ENCODE results near the gene DNASE1L3.

DNASE1L3 gene

DNA sequence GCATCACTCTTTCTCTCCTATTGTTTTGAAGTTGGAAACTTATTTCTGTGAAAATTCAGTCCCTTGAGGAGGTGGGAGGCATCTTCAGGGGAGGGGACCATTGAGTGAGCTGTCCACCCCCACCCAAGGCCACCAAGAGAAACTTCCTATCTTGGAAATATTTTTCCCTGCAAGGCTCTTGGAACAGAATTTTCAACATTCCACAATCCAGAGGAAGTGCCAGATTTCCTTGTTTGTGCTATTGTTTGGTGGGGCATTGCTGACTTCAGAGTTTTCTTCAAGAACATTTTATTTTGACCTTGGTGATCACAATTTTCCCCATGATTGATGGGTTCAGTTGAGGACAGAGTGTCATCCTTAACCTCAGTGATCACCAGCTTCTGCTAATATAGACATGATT lies 12.0 kb downstream of the DNASE1L3 start:
- DNase-seq, result no peak

DNA sequence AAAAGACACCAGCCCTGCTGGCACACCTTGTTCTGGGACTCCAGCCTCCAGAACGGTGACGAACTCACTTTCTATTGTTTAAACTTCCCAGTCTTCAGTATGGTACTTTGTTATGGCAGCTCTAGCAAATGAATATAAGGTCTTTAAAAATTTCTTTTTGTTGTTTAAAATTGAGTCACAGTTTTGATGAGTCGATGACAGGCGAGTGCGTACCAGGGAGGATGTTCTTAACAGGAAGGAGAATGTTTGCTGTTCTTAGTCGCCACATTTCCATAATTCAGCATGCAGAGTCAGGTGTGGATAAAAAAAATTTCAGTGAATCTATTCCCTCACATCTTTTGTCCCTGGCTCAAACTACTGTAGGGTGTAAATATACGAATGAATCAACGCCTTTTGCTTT lies 12.4 kb downstream of the DNASE1L3 start:
- no peak for DNase-seq

DNA sequence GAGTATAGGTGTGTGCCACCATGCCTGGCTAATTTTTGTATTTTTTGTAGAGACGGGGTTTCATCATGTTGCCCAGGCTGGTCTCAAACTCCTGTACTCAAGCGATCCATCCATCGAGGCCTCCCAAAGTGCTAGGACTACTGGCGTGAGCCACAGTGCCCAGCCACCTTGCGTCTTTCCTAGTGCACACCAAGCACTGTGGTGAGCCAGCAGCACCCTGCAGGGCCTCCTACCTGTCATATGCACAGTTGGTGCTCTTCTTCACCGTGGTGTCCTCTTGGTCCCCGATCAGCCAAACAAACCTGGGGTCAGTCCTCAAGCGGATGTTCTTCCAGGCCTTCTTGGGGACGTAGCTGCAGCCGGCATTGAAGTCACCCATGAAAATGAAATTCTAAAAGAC lies 13.2 kb downstream of the DNASE1L3 start:
- no peak for DNase-seq

DNA sequence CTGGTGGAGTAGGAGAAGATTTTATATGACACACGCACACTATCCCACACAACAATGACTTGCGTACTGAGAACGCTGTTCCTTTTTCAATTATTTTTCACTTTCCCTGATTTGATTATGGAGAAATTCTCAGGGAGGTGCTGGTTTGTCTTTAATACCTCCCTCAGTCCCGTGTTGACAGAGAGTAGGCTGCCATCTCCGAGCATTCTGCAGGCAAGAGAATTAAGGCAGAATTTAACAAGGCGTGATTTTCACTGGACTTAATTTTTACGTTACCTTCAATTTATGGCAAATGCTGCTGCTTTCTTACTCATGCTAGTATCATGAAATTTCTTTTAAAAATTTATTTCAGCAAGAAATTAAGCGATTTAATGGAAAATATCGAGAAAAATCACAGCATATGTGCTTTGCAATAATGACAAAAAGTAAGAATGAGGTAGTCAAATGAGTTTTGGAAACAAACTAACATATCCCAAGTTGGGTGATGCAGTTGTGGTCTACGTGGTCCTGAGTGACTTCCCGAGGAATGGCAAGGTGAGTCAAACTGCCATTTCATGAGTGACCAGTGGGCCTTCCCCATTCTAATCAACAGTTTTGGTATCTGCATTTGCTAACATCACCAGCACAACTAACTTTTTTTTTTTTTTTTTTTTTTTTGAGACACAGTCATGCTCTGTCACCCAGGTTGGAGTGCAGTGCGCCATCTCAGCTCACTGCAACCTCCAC lies 16.9 kb downstream of the DNASE1L3 start:
- DNase-seq, result no peak

DNA sequence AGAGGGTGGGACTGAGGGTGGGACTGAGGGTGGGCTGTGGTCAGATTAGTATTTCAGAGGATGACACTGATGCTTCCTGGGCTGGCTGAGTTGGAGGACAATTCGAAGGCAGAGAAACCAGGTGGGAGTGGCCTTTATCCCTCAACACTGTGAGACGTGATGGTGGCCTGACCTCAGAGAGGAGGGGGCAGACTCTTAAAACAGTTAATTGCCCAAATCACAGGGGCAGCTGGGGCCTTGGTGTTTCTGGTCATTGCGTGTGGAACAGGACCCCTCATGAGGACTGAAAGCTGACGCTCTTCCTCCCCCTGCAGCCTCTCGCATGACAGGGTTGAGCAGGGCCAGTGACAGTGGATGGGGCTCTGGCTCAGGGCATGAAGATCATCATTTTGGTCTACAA lies 18.7 kb downstream of the DNASE1L3 start:
- DNase-seq, result no peak

DNA sequence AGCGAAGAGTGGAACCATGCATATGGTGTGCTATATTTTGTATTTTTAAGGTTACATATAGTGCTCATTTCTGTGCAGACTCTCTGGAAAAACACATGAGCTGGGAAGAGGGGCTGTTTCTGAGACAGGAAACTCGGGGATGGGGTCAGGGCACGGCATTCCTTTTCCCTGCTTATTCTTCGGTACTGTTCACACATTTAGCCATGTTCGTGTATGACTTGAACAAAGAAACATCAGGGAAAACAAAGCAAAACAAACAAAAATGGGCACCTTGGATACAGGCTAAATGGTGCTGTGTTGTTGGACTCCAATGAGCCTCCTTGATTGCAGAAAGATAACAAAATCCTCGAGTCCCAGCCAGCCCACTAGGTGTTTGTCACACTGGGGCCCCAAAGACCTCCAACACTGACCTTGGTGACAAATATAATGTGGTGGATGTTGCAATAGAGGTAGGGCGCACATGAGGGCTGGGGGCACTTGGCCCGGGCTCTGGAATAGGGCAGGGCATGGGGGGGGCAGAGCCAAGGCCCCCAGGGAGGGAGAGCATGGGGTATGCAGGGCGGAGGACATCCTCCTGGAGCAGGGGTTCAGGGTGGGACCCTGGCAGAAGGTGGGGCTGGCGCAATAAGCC lies 19.3 kb downstream of the DNASE1L3 start:
- DNase-seq, result no peak

DNA sequence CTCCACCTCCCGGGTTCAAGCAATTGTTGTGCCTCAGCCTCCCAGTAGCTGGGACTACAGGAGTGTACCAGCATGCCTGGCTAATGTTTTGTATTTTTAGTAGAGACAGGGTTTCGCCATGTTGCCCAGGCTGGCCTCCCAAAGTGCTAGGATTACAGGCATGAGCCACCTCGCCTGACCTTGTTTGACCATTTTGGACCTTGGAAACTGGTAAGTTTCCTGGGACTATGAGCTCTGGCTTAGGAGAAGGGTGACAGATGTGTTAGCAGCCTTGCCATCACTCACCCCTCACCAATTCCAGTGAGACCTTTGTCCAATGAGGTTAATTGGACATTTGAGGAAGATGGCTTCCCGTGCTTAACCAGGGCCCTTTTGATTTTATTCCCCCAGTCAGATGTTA lies 19.9 kb downstream of the DNASE1L3 start:
- DNase-seq, result no peak

DNA sequence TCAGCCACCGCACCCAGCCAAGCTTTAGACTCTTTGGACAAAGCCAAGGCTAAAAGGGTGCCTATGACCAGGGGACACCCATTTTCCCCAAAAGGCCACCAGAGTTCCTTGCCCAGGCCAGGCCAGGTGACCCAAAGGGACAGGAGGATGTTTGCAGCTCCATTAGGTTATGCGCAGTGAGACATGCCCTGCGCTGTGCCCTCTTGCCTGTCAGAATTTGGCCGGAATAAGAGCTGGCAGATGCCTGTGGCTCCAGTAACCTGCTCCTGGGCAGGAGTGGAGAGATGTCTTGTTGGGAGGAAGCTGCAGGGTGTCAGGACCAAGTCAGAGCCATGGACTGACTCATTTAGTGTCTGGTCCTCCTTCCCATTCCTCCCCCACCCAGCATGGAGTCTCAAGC lies 20.5 kb downstream of the DNASE1L3 start:
- DNase-seq, result no peak

DNA sequence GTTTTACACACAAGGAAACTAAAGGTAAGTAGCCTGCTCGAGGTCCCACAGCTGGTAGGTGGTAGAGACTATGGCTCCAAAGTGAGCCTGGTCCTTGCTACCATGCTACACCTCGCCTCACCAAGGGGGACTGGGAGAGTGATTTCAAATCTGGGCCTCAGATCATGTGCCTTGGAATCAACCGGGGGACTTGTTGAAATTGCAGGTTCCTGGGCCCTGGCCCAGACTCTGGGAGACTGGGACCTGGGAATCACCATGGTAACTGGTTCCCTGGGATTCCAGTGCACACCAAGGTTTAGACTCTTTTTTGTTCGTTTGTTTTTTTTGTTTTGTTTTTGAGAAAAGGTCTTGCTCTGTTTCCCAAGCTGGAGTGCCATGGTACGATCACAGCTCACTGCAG lies 21.1 kb downstream of the DNASE1L3 start:
- no peak for DNase-seq

DNA sequence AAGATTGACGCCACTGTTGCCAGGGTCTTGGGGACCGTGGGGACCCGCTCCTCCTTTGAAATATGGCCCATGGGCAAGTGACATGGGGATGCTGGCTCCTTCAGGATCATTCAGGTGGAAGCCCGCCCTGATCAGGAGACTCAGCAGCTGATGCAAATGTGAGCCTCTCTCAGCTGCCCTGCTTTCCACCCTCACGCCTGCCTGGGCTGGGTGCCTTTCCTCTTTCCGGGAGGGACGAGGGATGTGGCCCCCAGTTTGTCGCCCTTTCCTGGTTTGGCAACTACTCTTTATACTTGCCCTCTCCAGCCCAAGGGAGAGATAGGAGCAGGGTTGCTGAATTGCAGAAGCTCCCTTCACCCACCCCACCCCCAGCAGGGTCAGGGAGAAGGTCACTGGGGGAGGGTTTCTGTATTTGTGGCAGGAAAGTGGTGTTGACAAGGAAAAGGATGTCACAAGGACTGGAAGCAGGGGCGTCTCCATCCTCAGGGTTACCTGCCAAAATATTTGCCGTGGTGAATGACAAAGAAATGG lies 21.8 kb downstream of the DNASE1L3 start:
- DNase-seq, result no peak

DNA sequence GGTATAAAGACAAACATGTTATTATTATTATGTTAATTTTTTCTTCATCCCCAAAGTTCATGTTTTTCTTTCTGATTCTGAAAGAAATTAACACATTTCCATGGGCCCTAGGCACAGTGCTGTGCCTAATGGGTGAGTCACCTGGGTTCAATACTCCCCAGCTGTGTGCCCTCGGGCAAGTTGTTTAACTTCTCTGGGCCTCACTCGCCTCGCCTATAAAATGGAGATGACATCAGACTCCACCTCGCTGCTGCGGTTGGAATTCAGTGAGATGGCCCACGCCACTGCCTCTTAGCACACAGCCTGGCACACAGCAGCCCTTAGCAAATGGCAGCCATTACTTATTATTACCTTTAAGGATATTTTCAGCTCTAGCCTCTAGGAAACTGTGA lies 22.6 kb downstream of the DNASE1L3 start:
- DNase-seq, result no peak

DNA sequence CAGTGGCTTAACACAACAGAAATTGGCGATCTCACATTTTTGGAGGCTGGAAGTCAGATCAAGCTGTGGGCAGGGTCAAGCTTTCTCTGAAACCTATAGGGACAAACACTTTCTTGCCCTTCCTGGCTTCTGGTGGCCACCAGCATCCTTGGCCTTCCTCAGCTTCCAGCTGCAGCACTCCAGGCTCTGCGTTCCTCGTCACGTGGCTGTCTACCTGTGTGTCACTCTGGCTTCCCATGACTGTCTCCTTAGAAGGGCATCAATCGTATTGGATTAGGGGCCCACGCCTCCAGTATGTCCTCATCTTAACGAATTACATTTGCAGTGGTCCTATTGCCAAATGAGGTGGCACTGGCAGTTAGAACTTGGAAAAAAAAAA lies 25.8 kb downstream of the DNASE1L3 start:
- no peak for DNase-seq

DNA sequence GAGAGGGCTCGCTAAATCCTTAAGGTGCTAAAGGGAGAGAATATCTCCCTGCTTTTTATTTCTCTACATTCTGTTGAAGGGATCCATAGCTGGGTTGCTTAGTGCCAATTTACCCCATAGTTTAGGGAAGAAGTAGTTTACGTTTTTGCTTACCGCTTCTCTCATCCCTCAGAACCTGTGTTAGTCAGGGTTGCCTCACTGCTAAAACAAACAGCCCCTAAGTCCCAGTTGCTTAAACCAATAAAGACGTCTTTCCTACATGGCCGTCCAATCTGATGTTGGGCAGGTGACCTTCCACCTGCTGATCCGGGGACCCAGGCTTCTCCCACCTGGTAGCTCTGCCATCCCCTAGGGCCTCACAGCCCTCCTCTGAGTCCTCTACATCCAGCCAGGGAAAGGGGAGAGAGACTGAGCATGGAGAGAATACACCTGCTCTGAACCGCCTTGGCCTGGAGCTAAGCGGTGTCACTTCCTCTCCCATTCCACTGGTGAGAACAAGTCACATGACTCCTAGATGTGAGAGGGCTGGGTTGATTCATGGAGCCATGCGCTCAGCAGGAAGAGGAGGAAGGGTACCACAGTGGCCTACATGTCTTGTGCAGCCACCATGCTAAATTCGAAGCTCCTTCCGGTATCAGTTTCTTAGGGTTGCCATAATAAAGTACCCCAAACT lies 26.3 kb downstream of the DNASE1L3 start:
- no peak for DNase-seq

DNA sequence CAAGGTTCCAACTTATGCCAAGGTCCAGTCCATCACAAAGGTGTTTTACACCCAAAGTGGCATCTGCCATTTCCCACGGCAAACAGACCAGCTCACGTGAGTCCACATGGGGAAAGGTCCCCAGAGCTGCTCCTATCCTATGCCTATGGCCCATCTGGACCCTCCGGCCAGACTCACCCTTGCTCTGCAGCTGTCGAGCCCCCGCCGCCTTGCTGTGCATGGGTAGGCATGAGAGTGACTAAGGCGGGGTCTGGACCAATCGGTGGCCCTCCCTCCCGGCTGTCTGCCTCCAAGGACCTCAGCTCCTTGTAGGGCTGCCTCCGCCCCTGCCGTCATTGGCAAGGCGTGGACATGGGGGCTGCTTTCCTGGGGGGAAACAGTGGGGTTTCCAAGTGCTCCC lies 26.9 kb downstream of the DNASE1L3 start:
- DNase-seq, result no peak

DNA sequence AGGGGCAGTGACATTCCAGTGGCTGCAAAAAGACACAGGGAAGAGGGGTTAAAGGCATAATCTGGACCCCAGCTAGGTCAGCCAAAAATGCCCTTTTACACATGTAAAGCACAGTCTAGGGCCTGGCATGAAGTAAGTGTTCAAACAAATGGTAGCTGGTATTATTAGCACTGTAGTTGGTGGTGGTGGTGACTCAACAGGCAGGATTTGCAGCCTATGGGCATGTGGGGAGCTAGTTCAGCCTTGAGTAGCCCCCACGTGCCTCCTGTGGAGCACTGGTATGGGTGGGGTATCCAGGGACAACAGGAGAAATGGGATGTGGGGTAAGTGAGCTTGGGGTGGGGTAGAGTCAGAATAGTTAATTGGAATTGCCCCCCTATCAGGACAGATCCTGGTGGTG lies 27.6 kb downstream of the DNASE1L3 start:
- no peak for DNase-seq

DNA sequence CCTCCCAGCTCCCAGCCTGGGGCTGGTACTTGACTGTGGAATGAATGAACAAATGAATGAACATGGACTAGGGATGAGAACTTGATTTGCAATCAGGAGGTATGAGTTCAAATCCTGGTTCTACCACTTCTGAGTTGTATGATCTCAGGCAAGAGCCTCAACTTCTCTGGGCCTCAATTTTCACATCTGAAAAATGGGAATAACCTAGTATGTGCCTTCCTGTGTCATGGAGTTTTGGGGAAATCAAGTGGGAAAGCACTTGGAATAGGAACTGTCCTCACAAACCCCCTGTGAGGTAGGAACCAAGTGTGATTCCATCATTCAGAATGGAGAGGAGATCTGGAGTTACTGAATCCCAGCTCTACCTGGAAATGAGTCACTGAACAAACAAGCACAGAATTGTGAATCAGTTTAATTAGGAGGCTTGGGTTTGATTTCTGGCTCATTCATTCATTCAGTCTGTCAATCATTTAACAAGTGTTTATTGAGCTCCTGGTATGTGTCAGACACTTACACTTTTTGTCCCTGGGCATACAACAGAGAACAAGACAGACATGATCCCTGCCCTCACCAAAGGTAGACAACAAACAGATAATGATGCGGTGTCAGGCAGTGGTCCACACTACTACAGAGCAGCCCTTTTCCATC lies 29.7 kb downstream of the DNASE1L3 start:
- DNase-seq, result no peak

DNA sequence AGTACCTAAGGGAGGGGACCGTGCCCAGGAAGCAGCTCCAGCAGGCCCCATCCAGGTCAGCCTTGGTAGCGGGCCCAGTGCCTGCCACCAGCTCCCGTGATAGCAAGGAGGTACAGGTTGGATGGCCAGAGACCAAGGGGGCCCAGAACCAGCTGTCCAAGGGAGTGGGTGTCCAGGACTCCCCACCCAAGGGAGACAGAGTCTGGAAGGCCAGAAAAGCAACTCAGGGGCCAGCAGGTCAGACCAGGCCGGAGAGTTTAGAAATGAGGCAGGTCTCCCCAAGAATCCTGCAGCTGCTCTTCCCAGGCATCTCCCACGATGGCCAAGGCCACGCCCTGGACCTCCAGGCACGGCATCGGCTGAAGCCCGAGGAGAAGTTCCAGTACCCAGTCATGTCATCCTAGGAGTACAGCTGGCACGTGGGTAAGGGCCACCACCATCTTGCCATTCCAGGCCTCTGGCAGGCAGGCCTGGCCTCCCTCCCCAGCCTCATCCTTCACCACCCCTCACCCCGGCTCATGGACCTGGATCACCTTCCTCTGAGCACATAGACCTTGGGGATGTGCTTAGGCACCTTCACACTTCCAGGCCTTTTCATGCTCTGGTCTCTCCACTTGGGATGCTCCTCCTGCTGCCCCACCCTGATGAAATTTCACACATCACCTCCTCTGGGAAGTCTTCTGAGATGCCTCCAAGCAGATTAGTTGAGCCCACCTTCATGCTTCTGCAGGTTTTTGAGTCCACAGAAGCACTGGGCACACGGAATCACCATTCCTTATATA lies 30.5 kb downstream of the DNASE1L3 start:
- DNase-seq, result no peak

DNA sequence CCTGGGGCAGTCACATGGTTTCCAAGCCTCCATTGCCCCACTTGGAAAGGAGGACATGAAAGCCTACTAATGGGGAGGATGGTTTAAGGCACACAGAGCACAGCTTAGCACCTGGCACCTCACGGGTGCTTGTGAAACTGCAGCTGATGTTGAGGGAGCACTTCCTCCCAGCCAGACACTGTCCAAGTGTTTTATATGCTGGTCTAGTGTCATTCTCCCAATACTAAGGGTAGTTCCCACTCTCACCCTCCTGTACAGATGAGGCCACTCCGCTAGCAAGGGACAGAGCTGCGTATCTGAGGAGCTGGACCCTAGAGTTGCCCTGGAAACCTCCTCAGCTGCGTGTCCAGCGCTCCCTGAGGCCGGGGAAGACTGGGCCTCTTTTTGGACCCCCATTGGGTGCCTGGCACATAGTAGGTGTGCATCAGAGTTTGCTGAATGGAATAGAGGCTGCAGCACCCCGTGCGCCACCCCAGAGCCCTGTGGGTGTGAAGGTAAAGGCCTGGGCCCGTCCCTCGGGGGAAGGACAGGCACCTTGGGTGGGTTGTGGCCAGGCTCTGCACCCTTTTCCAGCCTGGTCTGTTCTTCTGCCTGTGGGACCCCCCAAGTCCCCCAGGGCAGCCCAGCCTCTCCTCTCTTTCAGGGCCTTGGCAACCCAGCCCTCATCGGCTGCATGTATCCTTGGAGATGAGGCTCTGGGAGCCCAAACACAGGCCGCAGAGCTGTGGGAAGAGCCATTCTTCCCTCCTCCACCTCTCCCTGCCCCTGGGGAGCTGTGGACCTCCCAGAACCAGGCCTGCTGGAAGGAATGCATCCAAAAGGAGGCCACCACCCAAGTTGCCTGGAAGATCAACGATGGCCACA lies 31.3 kb downstream of the DNASE1L3 start:
- no peak for DNase-seq

DNA sequence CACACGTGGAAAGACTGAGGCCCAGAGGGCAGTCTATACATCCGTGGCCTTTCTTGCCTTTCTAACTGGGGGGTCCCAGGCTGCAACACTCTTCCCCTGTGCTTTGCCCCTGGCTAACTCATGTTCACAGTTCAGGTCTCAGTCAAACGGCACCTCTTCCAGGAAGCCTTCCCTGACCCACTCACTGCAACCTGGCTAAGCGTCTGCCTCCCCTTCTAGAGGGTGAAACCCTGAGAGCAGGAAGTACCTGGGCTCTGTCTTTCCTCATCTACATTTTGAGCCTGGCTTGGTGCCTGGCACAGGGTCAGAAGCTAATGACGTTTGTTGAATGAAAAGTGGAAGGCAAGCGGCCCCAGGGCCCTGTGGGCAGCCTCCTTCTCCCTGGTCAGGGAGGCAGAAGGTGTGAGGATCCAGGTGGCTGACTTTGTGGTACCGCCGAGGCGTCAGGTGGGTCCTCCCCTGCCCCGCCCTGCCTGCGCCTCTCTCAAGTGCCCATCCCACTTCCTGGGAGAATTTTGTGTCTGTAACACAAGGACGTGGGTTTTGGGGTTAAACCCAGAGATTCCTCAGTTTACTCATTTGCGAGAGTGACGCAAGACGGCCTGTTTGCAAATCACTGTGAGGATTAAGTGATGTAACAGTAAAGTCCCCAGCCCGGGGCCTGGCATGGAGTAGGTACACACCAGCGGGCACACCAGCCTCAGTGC lies 32.1 kb downstream of the DNASE1L3 start:
- DNase-seq, result no peak

DNA sequence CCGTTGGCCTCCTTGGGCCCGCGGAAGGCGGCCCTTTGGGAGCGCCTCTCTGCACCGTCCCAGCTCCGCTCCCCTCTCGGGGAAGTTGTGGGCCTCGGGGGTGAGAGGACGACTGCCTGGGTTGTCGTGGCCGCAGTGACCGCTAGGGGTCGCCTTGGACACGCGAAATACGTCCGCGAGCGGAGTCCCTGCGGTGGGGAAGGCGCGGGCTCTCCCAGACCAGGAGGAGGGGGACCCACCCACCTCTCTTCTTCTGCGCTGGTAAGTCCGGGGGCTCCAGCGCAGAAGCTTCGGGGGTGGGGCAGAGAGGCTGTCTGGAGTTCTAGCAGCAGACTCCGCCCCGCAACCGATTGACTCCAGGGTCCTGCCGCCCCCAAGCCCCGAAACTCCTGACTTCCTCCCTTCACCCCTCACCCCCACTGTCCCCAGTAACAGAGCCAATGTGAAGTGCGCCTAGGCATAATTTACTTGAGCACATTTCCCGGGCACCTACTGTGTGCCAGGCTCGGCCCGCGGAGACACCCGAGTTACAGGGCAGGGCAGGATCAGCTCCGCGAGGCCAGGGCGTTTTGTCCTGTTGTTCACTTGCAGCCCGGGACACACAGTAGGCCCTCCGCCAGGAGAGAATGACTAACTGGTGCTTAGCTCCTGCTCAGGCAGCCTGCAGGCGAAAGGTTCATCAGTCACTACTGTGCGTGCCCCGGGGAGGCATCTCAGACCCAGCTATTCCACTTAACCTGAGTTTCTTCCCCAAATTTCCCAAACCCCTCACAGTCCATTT lies 32.8 kb downstream of the DNASE1L3 start:
- peak; percentile 32 for DNase-seq

Data from KG1 (cell line).